Measurements from ENCODE around the gene ESF1.

The ESF1 gene, protein sequence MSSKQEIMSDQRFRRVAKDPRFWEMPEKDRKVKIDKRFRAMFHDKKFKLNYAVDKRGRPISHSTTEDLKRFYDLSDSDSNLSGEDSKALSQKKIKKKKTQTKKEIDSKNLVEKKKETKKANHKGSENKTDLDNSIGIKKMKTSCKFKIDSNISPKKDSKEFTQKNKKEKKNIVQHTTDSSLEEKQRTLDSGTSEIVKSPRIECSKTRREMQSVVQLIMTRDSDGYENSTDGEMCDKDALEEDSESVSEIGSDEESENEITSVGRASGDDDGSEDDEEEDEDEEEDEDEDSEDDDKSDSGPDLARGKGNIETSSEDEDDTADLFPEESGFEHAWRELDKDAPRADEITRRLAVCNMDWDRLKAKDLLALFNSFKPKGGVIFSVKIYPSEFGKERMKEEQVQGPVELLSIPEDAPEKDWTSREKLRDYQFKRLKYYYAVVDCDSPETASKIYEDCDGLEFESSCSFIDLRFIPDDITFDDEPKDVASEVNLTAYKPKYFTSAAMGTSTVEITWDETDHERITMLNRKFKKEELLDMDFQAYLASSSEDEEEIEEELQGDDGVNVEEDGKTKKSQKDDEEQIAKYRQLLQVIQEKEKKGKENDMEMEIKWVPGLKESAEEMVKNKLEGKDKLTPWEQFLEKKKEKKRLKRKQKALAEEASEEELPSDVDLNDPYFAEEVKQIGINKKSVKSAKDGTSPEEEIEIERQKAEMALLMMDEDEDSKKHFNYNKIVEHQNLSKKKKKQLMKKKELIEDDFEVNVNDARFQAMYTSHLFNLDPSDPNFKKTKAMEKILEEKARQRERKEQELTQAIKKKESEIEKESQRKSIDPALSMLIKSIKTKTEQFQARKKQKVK

DNA sequence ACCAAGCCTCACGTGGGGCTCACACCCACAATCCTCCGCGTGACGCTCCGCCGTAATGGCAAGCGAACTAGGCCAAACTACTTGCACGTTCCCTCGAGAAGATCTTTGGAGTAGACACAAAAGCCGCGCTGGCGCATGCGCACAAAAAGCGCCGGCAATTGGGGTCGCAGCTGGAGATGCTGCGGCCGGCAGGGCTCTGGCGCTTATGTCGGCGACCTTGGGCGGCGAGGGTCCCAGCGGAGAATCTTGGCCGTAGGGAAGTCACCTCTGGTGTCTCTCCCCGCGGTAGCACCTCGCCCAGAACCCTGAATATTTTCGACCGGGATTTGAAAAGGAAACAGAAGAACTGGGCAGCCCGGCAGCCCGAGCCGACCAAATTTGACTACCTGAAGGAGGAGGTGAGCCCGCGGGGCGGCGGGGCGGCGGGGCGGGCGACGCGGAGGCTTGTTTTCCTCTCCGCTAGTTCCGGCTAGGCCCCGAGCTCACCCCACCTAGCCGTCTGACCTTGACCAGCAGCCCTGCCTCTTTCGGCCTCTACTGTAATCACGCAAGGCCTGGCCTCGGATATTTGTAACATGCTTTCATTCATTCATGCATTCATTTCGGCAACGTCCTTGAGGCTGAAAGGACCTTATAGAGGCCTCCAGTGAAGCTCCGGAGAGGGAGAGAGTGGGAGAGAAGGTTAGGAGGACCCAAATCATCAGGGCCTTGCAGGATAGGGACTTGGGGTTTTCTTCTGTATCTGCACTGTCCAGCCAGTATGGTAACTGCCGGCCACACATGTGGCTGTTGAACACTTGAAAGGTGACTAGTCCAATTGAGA lies at the start of gene ESF1, which contains the start of gene NDUFAF5:
Gene ESF1 (minus strand): TSS at position 27 of the 823 bp plus-strand sequence. CDS start 1,779 bp downstream, outside the sequence.
Gene NDUFAF5 (plus strand): TSS at position 136 of the 823 bp plus-strand sequence. CDS start 41 bp downstream, at position 177.
- peak; percentile 95 for DNase-seq

DNA sequence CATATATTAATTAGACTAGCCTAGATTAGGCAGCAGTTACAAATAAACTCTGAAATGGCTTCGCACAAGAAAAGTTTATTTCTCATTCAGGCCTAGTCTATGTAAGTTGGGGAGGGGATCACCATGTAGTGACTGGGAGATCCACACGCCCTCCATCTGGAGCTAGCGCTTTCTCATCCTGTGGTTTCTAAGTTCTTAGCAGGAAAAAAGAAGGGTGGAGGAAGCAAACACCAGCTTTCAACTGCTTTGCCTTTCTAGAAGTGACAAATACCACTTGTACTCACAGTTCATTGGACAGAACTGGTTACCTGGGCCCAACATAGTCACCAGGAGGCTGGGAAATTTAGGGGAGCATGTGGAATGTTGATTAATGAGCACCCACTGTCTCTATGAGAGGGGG lies 46.8 kb upstream of the ESF1 start:
- DNase-seq: no peak

DNA sequence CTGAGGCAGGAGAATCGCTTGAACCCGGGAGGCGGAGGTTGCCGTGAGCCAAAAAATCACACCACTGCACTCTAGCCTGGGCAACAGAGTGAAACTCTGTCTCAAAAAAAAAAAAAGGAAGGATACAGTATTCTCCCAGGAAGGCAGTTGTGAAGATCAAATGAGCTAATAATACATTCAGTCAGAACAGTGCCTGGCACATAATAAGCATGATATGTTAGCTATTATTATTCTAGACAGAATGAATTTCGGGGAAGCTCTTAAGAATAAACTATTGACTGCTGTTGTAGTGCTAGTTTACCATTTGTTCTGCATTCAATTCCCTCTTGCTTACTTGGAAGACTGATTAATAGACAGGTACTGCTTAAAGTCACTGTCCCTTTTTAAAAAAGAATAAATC lies 40.7 kb upstream of the ESF1 start:
- no peak for DNase-seq

DNA sequence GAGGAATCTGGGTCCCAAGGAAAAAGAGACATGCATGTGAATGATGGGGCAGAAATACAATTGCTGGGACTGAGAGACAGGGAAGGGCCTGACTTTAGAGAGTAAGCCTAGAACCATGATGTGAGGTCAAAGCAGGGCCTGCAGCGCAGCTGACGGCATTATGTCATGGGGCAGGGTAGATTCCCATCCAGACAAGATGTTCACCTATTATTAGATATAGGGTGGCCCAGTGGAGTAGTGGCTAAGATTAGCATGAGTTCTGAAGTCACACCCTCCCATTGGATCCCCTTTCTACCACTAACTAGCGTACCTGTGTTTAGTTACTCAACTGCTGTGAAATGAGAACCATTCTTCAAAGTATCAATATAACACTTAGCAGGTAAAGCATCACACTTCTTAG lies 39.7 kb upstream of the ESF1 start:
- DNase-seq: no peak

DNA sequence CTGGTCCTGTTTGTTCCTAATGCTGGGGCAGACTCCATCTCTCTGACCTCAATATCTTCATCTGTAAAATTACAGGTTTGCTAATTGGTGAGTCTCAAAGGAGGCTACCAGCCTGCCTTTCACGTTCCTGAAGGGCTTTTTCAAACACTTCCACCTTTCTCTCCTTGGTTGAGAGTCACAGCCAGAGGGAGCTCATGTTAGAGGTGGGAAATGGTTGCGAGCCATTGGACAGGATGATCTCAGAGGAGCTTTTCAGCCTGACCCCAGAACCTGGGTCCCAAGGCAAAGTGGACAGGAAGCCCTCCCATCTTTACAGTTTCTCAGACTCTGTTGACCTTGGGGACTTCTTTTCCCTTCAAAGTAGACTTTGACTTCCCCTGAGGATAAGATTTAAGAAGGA lies 37.7 kb upstream of the ESF1 start:
- no peak for DNase-seq

DNA sequence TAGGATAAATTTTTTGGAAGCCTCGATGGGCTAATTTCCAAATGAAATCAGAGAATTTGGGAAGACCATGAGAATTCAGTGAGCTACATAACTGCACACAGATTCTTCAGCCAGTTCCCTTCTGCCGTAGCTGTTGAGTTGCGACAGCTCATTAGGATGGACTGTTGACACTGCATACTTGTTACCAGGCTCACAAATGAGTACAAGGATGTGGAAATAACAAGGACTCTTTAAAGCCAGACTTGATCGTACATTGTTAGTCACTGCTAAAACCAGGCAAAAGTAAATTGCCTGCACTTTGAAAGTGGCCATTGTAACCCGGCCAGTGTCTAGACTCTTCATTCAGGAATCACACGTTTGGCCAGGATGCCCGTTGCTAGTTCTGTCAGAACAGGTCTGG lies 37.2 kb upstream of the ESF1 start:
- DNase-seq: no peak

DNA sequence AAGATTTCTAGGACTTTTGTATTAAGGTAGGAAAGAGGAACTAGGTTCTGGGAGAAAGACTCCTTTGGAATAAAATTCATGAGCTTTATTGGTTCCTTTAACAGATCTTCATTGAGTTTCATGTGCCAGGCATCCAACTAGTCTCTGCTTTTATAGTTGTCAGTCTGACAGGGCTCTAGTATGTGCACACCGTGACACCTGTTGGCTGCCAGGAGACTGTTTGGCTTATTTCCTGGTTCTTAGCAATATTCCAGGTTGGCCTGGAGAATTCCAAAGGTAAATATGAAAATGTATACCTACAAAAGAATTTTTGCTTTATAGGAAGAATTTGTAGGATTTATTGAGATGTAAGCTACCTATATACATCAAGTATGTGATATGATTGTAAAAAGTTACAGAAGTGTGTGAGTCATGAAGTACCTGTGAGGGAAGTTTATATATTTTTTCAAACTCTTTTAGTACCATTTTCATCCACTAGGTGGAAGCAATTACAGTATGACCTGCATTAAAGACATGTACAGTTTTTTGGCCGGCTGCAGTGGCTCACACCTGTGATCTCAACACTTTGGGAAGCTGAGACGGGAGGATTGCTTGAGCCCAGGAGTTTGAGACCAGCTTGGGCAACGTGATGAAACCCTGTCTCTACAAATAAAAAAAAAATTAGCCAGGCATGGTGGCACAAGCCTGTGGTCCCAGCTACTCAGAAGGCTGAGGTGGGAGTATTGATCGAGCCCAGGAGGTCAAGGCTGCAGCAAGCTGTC lies 35.3 kb upstream of the ESF1 start:
- DNase-seq: peak; percentile 42

DNA sequence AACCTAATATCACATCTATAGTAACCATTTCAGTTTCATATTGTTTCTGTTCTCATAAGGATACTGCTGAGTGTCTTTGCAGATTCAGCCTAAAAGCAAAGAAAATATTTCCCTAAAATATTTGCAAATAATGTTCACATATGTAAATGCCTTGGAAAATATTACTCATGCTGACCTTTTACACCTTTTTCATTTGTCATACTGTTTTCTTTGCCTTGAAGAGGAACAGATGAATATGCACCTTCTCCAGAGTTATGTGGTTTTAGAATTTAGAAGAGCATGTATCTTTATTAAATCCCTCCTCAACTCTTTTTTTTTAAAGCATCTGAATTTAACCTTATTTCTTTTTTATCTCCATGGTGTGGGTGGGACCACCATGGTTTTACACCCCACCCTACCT lies 32.6 kb upstream of the ESF1 start:
- no peak for DNase-seq

DNA sequence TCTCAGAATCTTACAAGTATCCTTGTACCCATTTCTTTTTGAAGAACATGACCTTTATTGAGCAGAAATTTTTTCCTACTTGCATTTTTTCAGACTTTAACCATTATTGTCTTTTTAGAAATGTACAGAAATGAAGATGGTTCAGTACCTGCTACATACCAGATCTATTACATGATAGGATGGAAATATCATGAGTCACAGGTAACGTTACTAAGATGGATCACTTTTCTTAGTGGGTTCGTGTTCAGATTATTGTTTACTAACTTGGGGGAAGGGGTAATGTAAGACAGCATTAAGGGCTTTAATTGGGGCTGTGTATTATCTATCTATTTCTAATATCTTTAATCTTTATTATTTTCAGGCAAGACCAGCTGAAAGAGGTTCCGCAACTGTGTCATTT lies 32.0 kb upstream of the ESF1 start:
- no peak for DNase-seq

DNA sequence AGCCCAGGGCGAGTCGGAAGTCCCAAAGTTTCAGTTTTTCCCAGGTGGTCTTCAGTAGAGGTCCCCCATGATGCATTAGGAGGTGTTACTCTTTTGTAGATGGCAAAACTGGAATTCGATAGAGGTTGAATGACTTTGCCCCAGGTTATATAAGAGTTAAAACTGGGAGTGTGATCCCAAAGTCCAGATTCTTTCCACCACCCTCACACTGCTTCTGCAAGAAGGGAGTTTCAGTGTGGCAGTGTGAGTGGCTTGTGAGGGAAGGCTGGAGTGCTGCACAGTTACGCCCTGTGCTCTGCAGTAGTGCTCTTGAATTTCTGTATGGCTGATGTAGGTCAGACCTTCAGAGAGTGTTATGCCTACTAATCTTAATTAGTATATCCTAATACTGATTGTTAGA lies 30.0 kb upstream of the ESF1 start:
- no peak for DNase-seq

DNA sequence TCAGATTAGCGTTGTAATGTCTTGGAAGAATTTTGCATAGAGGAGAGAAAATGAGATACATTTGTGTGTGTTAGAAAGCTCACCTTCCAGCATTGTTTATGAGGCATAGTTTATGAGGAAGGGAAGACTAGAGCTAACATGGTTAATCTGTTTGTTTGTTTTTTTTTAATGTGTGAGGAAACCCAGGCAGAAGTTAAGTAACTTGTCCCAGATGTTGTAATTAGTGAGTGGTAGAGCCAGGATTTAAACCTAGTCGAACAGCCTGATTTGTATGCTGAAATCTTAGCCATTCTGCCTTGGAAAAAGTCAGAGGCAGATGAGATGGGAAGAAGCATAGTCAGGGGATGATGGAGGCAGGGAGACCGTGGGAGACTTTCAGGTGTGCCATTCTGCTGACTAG lies 29.2 kb upstream of the ESF1 start:
- no peak for DNase-seq

DNA sequence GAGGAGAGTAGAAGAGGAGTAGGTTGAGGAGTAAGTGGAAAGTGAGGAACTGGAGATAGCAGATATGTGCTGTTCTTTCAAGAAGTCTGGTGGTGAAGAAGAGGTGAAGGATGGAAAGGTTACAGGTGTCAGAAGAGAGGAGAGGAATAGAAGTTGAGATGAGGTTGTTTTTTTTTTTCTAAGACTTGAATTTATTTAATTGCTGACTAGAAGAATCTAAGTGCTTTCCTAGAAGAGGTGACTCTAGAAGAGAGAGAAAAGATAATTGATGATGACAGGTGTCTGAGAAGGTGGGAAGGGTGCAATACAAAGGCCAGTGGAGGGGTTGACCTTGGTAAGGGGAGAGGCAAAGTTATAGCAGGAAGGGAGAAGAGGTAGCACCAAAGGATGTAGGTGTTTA lies 25.7 kb upstream of the ESF1 start:
- no peak for DNase-seq

DNA sequence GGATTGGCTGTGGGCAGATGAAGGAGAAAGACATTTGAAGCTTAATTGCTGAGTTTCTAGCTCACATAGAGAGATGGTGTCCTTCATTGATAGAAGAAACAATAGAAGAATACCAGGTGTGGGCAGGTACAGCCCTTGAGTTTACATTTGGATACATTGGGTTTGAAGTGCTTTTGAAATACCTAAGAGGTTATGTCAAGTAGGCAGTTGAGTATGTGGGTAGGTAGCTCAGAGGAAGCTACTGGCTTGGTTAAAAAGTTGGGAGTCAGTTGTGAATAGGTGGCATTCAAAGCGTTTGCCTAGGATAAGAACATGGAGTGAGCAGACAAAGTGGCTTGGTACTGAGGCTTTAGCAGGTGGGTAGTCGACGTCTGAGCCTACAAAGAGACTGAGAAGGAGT lies 25.1 kb upstream of the ESF1 start:
- DNase-seq: no peak

DNA sequence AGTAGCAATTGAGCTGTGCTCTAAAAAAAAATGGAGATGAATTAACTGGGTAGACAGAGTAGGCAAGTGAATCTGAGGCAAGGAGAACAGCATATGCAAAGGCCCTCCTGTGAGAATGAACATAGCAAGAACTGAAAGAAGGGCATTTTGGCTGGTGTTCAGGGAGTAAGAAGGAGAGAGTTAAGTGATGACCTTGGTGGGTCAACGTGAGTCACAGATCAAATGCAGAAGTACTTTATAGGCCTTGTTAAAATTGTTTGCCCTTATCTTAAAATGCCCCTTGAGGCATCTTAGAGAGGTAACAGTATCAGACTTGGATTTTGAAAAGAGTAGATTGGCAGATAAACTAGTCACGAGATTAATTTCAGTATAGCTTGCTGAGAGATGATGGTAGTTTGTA lies 24.7 kb upstream of the ESF1 start:
- no peak for DNase-seq

DNA sequence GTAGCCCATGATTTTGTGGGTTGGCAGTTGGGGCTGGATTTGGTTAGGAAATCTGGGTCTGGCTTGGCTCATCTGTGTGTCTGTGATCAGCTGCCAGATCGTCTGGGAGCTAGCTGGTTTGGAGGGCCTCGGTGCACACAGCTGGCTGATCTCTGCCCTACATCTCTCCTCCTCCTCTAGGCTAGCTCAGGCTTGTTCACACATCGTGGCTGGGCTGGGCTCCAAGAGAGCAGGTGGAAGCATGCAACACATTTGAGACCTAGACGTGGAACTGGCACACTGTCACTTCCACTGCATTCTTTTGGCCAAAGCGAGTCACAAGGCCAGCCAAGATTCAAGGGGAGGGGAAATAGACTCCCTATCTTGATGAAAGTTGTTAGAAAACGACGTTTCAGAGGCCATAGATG lies 16.0 kb upstream of the ESF1 start:
- no peak for DNase-seq

DNA sequence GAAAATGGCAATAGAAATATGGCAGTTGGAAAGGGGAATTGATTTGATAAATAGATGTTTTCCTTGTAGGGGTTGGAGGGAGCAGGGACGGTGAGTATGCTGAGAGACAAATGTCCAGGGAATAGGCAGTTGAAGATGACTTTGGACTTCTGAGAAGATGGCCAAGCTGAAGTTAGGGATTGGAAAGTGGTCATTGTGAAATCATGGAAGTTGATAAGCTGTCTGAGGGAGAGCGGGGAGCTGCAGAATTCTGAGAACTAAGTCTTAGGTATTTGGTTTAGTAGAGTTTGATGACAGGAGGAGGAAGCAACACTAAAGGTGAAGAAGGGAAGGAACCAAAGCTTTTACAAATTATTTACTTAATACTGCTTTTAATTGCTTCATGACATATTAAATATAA lies 15.3 kb upstream of the ESF1 start:
- no peak for DNase-seq

DNA sequence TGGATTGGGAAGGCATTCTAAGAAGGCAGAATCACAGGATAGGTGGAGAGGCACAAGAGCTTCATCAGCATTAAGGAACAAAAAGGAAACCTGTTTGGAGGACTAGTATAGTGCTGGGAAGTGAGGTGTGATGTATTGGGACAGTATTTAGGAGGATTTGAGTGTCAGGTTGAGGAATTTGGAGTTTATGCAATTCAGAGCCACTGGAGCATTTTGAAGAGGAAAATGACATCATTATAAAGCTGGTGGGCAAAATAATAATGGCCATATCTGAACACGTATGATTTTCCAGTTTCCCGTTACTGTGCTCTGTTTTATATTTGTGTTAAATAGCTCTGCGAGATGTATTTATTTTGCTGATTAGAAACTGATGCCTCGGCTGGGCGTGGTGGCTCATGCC lies 14.3 kb upstream of the ESF1 start:
- DNase-seq: no peak

DNA sequence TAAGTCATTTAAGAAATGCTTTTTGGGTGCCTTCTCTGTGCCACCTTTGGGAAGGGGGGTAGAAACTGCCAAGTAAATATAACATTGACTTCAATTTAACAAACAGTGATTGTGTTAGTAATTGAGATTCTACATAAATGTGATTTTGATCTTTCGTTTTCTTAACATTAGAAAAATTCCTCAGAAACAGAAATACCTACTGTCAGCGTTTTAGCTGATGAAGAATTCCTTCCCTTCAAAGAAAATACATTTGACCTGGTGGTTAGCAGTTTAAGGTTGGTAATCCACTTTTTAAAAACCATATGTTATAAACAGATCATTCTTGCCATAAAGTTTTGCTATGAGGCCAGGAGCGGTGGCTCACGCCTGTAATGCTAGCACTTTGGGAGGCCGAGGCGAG lies 9.9 kb upstream of the ESF1 start:
- DNase-seq: no peak

DNA sequence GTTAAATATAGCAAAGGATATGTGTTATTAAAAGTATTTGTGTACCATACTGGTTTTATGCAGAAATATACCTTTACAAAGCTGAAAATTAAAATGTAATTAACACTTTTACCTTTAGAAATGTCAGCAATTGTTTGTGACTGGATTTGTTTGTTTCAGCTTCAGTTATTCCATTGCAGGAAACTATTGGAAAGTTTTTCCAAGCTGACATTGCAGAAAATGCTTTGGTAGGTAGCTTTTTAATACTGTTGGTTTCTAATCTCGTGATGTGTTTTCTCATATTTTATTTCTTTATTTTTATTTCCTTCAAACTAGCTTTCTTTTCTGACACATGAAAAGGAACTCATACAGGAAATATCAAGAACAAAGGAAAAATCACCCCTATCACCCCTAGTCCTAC lies 8.3 kb upstream of the ESF1 start:
- DNase-seq: no peak

DNA sequence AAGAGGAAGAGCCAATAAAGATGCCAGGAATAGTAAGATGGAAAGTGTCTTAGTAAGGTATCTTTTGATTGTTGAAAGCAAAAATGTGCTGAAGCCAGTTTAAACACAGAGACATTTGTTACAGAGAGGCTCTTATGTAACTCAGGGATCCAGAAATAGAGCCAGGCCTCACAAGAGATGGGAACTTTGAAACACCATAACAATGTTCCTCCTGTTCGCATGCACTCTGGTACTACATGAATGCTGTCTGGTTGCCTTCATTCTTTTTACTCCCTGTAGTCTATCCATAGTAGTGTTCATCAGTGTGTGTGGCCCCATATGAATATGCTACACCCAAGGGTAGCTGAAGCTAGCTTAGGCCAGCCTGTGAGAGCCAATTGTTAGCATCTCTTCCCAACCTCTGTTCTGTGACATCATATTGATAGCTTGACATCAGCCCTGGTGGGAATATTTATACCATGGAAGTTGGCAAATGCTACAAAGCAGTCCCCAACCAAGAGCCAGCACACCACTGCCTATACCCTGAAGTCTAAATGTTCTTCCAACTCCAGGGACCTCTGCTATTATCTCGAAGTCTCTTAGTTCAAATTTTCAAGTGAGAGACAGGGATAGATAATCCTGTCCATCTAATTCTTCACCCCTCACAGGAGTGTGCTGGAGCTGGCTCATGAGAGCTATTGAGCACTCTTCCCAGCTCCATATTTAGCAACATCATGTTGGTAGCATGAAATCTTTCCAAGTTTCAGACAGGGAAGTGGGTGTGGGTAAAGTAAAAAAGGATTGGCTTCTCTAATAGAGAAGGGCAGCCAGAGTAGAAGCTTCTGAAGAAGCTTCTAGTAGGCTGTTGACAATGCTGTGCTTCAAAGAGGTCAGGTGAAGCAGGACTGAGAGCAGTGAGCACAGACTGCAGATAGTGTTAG lies 7.1 kb upstream of the ESF1 start:
- no peak for DNase-seq

DNA sequence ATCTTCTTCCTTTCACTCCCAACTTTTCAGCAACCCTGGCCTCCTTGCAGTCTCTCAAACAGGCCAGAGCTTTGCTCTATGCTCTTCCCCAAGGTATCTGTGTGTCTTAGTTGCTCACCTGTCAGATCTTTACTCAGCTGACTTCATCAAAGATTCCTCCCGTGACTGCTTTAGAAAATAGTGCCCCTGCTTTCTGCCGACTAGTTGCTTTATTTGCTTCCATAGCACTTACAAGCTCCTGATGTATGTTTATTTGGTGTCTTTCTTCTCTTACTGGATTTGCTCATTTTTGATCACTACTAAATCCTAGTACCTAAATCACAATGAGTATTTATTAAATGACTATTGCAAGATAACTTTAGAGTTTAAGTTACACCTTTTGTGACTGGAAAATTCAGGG lies 6.0 kb upstream of the ESF1 start:
- DNase-seq: no peak
